HL-60 (cell line): ENCODE results near the gene LENG9.

Experiments
- DNase-seq, 2 experiments: peaks; one replicate each; pipeline ENCODE4 v3.0.0-alpha.2; 2010 to 2020; ENCODE audit warnings: low read depth in 1 of 2, low spot score in 1 of 2
- H3K27ac ChIP-seq: fragments of 250-450 bp; sonication (Bioruptor Pico); replicated peaks from 2 replicates; pipeline ENCODE4 v1.5.1; 2020; ENCODE audit warnings: mild to moderate bottlenecking, moderate library complexity
- H3K27me3 ChIP-seq: fragments of 250-450 bp; sonication (Bioruptor Pico); 2 replicates; pipeline ENCODE4 v1.5.1; 2021; ENCODE audit warnings: mild to moderate bottlenecking, moderate library complexity; ENCODE audit not compliant: insufficient read depth, poor library complexity, severe bottlenecking
- H3K4me3 ChIP-seq: replicated peaks from 2 replicates; pipeline ENCODE4 v1.5.1; 2011; ENCODE audit warnings: mild to moderate bottlenecking, control low read depth, low read length; ENCODE audit not compliant: insufficient read depth
- GABPA ChIP-seq: IDR thresholded peaks from 2 replicates; pipeline ENCODE4 v1.6.1; 2012; ENCODE audit warnings: low read depth
- POLR2AphosphoS5 ChIP-seq: IDR thresholded peaks from 2 replicates; pipeline ENCODE4 v1.6.1; 2012; ENCODE audit warnings: low read depth
- SPI1 ChIP-seq: IDR thresholded peaks from 2 replicates; pipeline ENCODE4 v1.6.1; 2012; ENCODE audit warnings: low read depth, mild to moderate bottlenecking, borderline replicate concordance
- TF ChIP-seq, protein P1 (sequence below): IDR thresholded peaks from 2 replicates; pipeline ENCODE4 v1.6.1; 2012; ENCODE audit warnings: low read depth; ENCODE audit not compliant: insufficient replicate concordance
- TF ChIP-seq, protein P2 (sequence below): IDR thresholded peaks from one replicate; pipeline ENCODE4 v1.5.1; 2011; ENCODE audit warnings: low read length, control low read depth, inconsistent platforms; ENCODE audit not compliant: insufficient read depth

Gene LENG9

DNA sequence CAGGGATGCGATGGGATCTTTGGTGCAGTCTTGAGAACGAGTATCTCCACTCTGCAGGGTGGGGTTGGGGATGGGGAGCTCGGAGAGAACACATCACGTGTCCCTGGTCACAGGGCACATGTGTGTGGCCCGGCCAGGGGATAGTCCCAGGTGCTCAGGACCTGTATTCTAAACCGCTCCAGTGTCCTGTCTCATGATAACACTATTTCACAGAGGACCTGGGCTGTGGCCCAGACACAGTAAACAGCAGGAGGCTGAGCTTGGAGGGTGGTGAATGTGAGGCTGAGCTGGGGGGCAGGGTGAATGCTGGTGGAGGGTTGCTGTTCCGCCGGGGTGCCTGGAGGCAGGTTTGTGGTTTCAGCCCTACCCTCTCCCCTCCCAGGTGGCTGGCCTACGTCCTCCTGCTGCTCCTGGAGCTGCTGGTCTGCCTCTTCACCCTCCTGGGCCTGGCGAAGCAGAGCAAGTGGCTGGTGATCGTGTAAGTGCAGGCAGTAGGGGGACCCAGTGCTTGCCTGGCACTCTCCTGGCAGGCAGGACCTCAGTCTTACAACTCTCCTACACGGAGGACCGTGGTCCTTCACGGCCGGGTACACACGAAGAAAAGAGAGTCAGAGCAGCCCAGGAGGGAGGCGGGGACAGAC, 37.2 kb downstream of the LENG9 start:
- TF ChIP-seq, protein P1, sequence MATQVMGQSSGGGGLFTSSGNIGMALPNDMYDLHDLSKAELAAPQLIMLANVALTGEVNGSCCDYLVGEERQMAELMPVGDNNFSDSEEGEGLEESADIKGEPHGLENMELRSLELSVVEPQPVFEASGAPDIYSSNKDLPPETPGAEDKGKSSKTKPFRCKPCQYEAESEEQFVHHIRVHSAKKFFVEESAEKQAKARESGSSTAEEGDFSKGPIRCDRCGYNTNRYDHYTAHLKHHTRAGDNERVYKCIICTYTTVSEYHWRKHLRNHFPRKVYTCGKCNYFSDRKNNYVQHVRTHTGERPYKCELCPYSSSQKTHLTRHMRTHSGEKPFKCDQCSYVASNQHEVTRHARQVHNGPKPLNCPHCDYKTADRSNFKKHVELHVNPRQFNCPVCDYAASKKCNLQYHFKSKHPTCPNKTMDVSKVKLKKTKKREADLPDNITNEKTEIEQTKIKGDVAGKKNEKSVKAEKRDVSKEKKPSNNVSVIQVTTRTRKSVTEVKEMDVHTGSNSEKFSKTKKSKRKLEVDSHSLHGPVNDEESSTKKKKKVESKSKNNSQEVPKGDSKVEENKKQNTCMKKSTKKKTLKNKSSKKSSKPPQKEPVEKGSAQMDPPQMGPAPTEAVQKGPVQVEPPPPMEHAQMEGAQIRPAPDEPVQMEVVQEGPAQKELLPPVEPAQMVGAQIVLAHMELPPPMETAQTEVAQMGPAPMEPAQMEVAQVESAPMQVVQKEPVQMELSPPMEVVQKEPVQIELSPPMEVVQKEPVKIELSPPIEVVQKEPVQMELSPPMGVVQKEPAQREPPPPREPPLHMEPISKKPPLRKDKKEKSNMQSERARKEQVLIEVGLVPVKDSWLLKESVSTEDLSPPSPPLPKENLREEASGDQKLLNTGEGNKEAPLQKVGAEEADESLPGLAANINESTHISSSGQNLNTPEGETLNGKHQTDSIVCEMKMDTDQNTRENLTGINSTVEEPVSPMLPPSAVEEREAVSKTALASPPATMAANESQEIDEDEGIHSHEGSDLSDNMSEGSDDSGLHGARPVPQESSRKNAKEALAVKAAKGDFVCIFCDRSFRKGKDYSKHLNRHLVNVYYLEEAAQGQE = no peak
- no peak for TF ChIP-seq GABPA
- TF ChIP-seq SPI1 = no peak
- TF ChIP-seq, protein P2, sequence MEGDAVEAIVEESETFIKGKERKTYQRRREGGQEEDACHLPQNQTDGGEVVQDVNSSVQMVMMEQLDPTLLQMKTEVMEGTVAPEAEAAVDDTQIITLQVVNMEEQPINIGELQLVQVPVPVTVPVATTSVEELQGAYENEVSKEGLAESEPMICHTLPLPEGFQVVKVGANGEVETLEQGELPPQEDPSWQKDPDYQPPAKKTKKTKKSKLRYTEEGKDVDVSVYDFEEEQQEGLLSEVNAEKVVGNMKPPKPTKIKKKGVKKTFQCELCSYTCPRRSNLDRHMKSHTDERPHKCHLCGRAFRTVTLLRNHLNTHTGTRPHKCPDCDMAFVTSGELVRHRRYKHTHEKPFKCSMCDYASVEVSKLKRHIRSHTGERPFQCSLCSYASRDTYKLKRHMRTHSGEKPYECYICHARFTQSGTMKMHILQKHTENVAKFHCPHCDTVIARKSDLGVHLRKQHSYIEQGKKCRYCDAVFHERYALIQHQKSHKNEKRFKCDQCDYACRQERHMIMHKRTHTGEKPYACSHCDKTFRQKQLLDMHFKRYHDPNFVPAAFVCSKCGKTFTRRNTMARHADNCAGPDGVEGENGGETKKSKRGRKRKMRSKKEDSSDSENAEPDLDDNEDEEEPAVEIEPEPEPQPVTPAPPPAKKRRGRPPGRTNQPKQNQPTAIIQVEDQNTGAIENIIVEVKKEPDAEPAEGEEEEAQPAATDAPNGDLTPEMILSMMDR = no peak
- no peak for TF ChIP-seq POLR2AphosphoS5
- Histone ChIP-seq H3K27ac (no peak overlapping the region), H3K4me3 (no peak overlapping the region), H3K27me3 (peaks cover 19% of the 10 kb centered on the region)
- DNase-seq = no peak

DNA sequence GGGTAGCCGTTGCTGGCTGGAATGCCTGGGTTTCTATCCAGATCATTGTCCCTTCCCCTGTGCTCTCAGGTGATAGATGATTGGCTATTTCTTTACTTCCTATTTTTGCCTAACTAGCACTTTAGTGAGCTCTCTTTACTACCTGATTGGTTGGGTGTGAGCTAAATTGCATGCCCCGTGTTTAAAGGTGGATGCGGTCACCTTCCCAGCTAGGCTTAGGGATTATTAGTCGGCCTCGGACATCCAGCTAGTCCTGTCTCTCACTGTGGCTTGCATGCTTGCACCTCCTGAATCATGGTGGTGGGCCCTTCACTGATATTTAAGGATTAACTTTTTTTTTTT, 38.2 kb downstream of the LENG9 start:
- H3K27me3 ChIP-seq = peaks cover 18% of the 10 kb centered on the region
- DNase-seq = no peak
- TF ChIP-seq, protein P1 = no peak
- TF ChIP-seq, protein P2 = no peak
- no peak for TF ChIP-seq POLR2AphosphoS5
- no peak overlapping the region for H3K27ac ChIP-seq
- no peak overlapping the region for H3K4me3 ChIP-seq

DNA sequence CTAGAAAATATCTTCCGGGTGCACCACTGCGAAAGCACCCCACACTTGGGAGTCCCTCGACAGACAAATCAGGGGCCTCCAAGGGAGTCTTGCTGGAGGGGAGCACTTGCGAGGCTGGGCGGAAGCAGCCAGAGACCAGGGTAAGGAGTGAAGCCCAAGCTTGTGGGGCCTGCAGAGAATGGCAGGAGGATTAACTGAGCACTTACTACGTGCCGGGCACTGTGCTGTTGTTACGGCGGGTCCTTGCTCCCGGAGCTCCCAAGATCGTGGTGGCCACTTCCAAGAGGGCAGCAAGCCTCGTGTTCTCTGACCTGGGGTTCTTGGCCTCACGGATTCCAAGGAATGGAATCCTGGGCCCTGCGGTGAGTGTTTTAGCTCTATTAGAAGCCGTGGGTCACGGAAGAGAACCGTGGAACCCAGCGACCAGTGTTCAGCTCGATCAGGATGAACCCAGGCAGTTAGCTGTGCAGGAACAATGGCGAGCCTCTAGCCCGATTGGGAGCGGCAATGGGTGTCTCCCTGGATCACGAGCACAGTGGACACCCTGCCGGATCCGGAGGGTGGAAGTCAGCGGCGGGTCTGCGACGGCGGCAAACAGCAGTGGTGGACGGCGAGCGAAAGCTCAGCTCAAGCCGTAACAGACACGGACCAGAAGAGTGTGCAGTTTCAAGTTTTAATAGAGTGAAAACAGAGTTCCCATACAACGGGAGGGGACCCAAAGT, 38.8 kb downstream of the LENG9 start:
- TF ChIP-seq GABPA (no peak), POLR2AphosphoS5 (no peak), SPI1 (no peak)
- TF ChIP-seq, protein P2 = no peak
- TF ChIP-seq, protein P1 = no peak
- Histone ChIP-seq H3K27ac (no peak overlapping the region), H3K4me3 (no peak overlapping the region), H3K27me3 (peaks cover 21% of the 10 kb centered on the region)
- no peak for DNase-seq
